Sigmoid colon (tissue), 7 donors: ENCODE measurements around the gene CPN1. TPM values are rescaled to one million over a fixed set of nuclear protein-coding genes. Genes with fewer than 3 reads are reported as not detected.
"Not testable (repeated sequence)": the region's sequence is repeated elsewhere in the genome, so short reads cannot be mapped to it uniquely, and the experiment has no call there.

Experiments
- DNase-seq: peaks from one replicate; pipeline ENCODE4 v3.0.0-alpha.2; 2019
- H3K27ac ChIP-seq, 4 donors: fragments of 200-600 bp; sonication (generic); one replicate each; pipeline ENCODE4 v1.5.1; 2016 to 2019; ENCODE audit warnings: mild to moderate bottlenecking in 1 of 4
- H3K27me3 ChIP-seq, 3 donors: fragments of 200-600 bp; sonication (generic); one replicate each; pipeline ENCODE4 v1.5.1; 2019; ENCODE audit warnings: mild to moderate bottlenecking in 1 of 3
- H3K36me3 ChIP-seq, 4 donors: fragments of 200-600 bp; sonication (generic); one replicate each; pipeline ENCODE4 v1.5.1; 2016 to 2019
- H3K4me1 ChIP-seq, 4 donors: fragments of 200-600 bp; sonication (generic); one replicate each; pipeline ENCODE4 v1.5.1; 2017 to 2019
- H3K4me3 ChIP-seq, 4 donors: fragments of 200-600 bp; sonication (generic); one replicate each; pipeline ENCODE4 v1.5.1; 2017 to 2019; ENCODE audit warnings: mild to moderate bottlenecking in 2 of 4, moderate library complexity in 1 of 4
- H3K9me3 ChIP-seq, 4 donors: fragments of 200-600 bp in 3 of 4; sonication (generic) in 3 of 4; one replicate each; pipeline versions ENCODE4 v1.5.1 to v1.6.1; 2013 to 2019
- EP300 ChIP-seq, 4 donors: sonication (generic); formaldehyde crosslinking; IDR thresholded peaks; one replicate each; pipeline ENCODE4 v1.6.1; 2017; ENCODE audit warnings: antibody characterized with exemption in 4 of 4
- POLR2A ChIP-seq, 2 donors: fragments of 450-650 bp; IDR thresholded peaks; one replicate each; pipeline ENCODE4 v1.6.1; 2016; ENCODE audit warnings: antibody characterized with exemption in 2 of 2, mild to moderate bottlenecking in 2 of 2, moderate library complexity in 2 of 2
- POLR2AphosphoS5 ChIP-seq, 4 donors: sonication (generic); formaldehyde crosslinking; IDR thresholded peaks; one replicate each; pipeline ENCODE4 v1.6.1; 2017; ENCODE audit warnings: antibody characterized with exemption in 4 of 4
- WGBS, 2 donors: extraction: QIAGEN DNeasy Blood & Tissue Kit; methylation state at CpG; one replicate each; pipeline ENCODE4 v1.1.7; 2013; 5-methylcytosine and 5-hydroxymethylcytosine counted together
- intact Hi-C: fragments of 100-400 bp; cut with DNase I; formaldehyde crosslinking; loops from one replicate; pipeline ENCODE4 v1.15.1; 2023
- polyA plus RNA-seq, 3 donors: library from polyadenylated mRNA; stranded (reverse); fragments of 200-250 nt; gene quantifications; one replicate each; pipeline ENCODE4 v1.2.3, GENCODE V29; 2013
- total RNA-seq, 4 donors: library from RNA; depleted of rRNA; stranded (reverse); fragments of >200 nt; gene quantifications; one replicate each; pipeline ENCODE4 v1.1.0, GENCODE V29; 2016
- TF ChIP-seq, protein P1 (sequence below), 4 experiments: fragments of 450-650 bp in 3 of 4; fragments of 200-600 bp in 1 of 4; IDR thresholded peaks; one replicate each; pipeline ENCODE4 v1.5.1; 2016 to 2019; ENCODE audit warnings: antibody characterized with exemption in 4 of 4, mild to moderate bottlenecking in 3 of 4, moderate library complexity in 2 of 4
- donor health status: healthy with polysubstance abuse.
- donor health status: Bipolar disorder and iron deficiency.
- donor health status: healthy.

CPN1 gene
- total and polyA plus RNA-seq, 7 donors: 0.60 TPM; not detected in 6

DNA sequence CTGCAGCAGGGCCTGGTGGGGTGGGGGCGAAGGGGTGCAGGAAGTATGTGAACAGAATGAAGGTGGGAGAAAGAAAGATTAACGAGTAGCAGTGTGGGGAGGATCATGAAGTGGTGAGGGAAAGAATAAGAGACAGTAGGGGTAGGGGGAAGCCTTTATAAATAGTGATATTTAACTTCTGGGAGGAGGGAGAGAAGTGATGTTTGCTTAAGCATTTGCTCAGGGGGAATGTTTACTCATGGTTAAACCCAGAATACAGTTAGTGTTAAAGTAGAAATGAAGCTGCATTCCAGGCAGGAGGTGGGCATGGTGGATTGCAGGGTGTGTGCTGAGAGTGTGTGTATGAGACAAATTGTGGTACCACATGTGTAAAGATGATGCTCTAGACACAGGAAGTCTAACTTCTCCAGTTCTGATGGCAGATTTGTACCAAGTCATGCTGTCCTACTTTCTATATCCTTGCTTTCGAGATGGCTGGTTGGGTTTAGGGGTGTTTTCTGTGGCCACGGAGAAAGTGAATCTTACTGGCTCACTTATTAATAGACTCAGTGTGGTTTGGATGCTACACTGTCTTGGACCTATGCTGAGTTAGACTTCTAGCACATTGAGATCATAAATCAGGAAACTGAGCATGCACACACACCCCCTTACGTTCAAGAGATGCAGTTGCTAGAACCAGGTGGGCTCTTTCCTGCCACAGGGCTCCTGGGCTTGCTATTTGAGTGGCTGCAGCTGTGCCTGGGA is 61.4 kb downstream of the CPN1 start:
- H3K9me3 ChIP-seq: no peaks in the 10 kb centered on the region
- H3K4me3 ChIP-seq: no peak overlapping the region
- no peak for DNase-seq
- H3K36me3 ChIP-seq: no peaks in the 10 kb centered on the region
- H3K27ac ChIP-seq: no peak overlapping the region
- intact Hi-C loops: no loop called here
- no peaks in the 10 kb centered on the region for H3K27me3 ChIP-seq
- H3K4me1 ChIP-seq: no peaks in the 10 kb centered on the region
- 26 to 35% methylated on average over 5 of the region's 5 CpGs for WGBS, 2 donors
- TF ChIP-seq EP300 (IDR thresholded peaks at IDR 0.05) (no peak), POLR2A (IDR thresholded peaks at IDR 0.05) (no peak), POLR2AphosphoS5 (IDR thresholded peaks at IDR 0.05) (no peak)
- TF ChIP-seq, protein P1, sequence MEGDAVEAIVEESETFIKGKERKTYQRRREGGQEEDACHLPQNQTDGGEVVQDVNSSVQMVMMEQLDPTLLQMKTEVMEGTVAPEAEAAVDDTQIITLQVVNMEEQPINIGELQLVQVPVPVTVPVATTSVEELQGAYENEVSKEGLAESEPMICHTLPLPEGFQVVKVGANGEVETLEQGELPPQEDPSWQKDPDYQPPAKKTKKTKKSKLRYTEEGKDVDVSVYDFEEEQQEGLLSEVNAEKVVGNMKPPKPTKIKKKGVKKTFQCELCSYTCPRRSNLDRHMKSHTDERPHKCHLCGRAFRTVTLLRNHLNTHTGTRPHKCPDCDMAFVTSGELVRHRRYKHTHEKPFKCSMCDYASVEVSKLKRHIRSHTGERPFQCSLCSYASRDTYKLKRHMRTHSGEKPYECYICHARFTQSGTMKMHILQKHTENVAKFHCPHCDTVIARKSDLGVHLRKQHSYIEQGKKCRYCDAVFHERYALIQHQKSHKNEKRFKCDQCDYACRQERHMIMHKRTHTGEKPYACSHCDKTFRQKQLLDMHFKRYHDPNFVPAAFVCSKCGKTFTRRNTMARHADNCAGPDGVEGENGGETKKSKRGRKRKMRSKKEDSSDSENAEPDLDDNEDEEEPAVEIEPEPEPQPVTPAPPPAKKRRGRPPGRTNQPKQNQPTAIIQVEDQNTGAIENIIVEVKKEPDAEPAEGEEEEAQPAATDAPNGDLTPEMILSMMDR (IDR thresholded peaks at IDR 0.05): no peak

DNA sequence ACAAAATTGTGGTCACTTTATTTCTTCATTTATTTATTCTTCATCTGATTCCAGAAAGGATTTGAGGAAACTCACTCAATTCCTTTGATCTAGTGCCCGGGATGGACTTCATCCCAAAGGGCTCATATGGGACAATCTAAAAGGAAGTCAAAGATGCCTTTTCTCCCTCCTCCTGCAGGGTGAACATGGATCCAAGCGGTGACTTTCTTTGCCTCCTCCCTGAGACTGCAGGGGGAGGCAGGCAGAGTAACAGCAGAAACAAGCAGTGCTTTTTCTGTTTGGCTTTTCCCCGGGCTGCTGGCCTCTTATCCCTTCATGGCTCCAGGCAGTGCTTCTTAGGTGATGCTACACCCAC is 61.9 kb downstream of the CPN1 start:
- Histone ChIP-seq H3K9me3 (no peaks in the 10 kb centered on the region), H3K4me1 (no peaks in the 10 kb centered on the region), H3K36me3 (no peaks in the 10 kb centered on the region), H3K4me3 (no peak overlapping the region), H3K27me3 (no peaks in the 10 kb centered on the region), H3K27ac (no peak overlapping the region)
- intact Hi-C loops: no loop called here
- TF ChIP-seq EP300 (IDR thresholded peaks at IDR 0.05) (no peak), POLR2A (IDR thresholded peaks at IDR 0.05) (no peak)
- WGBS, 2 donors: 12 to 48% methylated on average over 3 of the region's 3 CpGs
- DNase-seq: no peak

DNA sequence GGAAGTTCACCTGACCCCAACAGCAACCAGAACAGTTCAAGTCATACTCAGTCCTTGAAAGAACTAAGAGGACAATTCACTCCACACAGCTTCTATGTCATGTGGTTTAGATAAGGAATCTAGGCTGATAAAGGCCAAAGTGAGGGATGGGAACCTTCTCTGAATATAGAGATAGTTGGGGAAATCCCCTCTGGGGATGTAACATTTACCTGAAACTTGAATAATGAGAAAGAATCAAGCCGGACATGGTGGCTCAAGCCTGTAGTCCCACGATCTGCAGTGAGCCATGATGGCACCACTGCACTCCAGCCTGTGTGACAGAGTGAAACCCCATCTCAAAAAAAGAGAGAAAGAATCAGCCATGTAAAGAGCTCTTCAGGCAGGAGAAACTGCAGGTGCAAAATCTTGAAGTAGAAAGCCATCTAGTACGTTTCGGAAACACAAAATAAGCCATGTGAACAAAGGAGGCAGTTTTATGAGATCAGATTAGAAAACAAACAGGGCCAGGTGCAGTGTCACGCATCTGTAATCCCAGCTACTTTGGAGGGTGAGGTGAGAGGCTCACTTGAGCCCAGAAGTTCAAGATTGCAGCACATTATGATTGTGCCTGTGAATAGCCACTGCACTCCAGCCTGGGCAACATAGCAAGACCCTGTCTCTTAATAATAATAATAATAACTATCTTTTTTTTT is 67.5 kb downstream of the CPN1 start:
- TF ChIP-seq POLR2AphosphoS5 (IDR thresholded peaks at IDR 0.05) (no peak), POLR2A (IDR thresholded peaks at IDR 0.05) (no peak), EP300 (IDR thresholded peaks at IDR 0.05) (no peak)
- TF ChIP-seq, protein P1 (IDR thresholded peaks at IDR 0.05): no peak
- intact Hi-C loops: loop anchor here (5.0 kb wide), 1 partner anchor 87 kb away; no protein-coding TSS in a partner anchor
- Histone ChIP-seq H3K27me3 (no peaks in the 10 kb centered on the region), H3K4me3 (no peak overlapping the region), H3K9me3 (no peaks in the 10 kb centered on the region), H3K27ac (no peak overlapping the region), H3K36me3 (no peaks in the 10 kb centered on the region), H3K4me1 (peaks cover 0 to 5% (median 0%) of the 10 kb centered on the region in 4 donors)
- 44 to 58% methylated on average over 5 of the region's 5 CpGs for WGBS, 2 donors
- no peak for DNase-seq

DNA sequence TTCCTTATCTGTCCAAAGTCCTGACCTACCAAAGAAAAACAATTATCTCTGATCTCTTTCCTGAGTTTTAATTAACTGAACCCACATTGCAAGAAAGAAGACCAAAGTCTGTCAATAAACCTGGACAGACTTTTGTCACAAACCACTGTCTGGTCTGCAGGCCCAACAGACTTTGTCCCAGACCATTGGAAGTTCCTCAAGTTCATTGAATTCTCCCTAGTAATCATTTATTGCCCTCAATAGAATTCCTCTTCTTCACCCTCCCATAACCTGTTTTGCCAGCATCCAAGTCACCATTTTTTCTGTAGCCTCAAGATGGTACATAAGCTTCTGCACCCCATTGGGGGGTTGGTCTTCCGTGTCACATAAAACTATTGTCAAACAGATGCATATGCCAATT is 68.0 kb downstream of the CPN1 start:
- intact Hi-C loops: loop anchor here (5.0 kb wide), 1 partner anchor 86 kb away; no protein-coding TSS in a partner anchor
- TF ChIP-seq, protein P1 (IDR thresholded peaks at IDR 0.05): no peak
- TF ChIP-seq POLR2AphosphoS5 (IDR thresholded peaks at IDR 0.05): no peak
- no peak for TF ChIP-seq POLR2A (IDR thresholded peaks at IDR 0.05)
- TF ChIP-seq EP300 (IDR thresholded peaks at IDR 0.05): no peak
- H3K4me1 ChIP-seq: peaks cover 0 to 10% (median 1%) of the 10 kb centered on the region in 4 donors

DNA sequence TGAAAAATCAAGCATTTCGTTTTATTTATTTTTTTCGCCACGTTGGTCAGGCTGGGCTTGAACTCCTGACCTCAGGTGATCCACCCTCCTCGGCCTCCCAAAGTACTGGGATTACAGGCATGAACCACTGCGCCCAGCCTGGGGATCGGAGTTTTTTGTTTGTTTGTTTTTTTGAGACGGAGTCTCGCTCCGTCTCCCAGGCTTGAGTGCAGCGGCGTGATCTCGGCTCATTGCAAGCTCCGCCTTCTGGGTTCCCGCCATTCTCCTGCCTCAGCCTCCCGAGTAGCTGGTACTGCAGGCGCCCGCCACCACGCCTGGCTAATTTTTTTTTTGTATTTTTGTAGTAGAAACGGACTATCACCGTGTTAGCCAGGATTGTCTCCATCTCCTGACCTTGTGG is 69.8 kb downstream of the CPN1 start:
- H3K9me3 ChIP-seq, H3K4me3 ChIP-seq, DNase-seq, H3K27me3 ChIP-seq, H3K36me3 ChIP-seq, H3K27ac ChIP-seq: not testable (repeated sequence)
- peaks cover 0 to 27% (median 18%) of the 10 kb centered on the region in 4 donors for H3K4me1 ChIP-seq
- WGBS, 2 donors: 94 to 96% methylated on average over 20 of the region's 20 CpGs
- intact Hi-C loops: loop anchor here (2.0 to 5.0 kb wide), 3 partner anchors 33 to 165 kb away; no protein-coding TSS in a partner anchor

More for the DNA sequence above, 68.0 kb downstream of the CPN1 start:
- H3K9me3 ChIP-seq: no peaks in the 10 kb centered on the region
- H3K27me3 ChIP-seq: no peaks in the 10 kb centered on the region
- H3K27ac ChIP-seq: no peak overlapping the region
- WGBS, 2 donors: 78 to 94% methylated on average over 1 of the region's 1 CpG
- no peaks in the 10 kb centered on the region for H3K36me3 ChIP-seq
- DNase-seq: no peak
- no peak overlapping the region for H3K4me3 ChIP-seq
